Measurements from ENCODE around the gene RAB31.

DNA sequence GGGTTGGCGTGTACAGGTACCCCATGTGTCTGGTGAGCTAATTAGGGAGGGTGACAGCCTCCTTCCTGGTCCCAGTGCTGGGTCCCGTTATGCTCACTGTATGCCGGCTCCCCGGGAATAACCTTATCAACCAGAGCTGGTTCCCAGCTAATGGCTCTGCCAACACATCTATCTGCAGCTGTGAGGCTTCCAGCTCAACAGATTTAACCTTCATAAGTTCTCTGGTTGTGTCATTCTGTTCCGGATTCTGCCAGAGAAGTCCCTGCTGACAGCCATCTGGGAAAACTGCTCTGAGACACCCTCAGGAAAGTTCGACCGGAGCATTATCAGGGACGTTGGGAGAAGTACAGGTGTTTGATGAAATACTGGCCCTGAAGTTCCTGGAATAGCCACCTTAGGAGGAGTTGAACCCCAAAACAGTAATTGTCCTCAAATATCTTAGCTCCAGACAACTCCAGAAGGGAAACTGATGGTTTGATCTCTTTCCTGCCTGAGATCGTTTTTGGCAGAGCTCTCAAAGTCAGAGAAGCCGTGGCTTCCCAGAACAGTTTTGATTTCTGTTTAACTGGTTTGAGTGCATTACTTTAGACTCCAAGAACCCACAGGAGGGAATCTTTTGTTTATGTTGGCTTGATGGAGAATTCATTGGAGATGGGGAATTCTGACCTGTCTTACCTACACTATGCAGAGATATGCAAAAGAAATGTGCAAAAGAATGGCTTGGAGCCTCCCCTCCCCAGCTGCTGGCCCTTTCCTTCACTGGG lies 138.2 kb downstream of the RAB31 start:
- TF ChIP-seq, protein P1, sequence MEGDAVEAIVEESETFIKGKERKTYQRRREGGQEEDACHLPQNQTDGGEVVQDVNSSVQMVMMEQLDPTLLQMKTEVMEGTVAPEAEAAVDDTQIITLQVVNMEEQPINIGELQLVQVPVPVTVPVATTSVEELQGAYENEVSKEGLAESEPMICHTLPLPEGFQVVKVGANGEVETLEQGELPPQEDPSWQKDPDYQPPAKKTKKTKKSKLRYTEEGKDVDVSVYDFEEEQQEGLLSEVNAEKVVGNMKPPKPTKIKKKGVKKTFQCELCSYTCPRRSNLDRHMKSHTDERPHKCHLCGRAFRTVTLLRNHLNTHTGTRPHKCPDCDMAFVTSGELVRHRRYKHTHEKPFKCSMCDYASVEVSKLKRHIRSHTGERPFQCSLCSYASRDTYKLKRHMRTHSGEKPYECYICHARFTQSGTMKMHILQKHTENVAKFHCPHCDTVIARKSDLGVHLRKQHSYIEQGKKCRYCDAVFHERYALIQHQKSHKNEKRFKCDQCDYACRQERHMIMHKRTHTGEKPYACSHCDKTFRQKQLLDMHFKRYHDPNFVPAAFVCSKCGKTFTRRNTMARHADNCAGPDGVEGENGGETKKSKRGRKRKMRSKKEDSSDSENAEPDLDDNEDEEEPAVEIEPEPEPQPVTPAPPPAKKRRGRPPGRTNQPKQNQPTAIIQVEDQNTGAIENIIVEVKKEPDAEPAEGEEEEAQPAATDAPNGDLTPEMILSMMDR (IDR thresholded peaks at IDR 0.05 in 4 of 5, conservative IDR thresholded peaks at IDR 0.05 in 1 of 5), result no peak
- TF ChIP-seq POLR2A (IDR thresholded peaks at IDR 0.05), result no peak

All from gastrocnemius medialis (tissue), 4 donors.